Hindlimb muscle (tissue), 1 donor: ENCODE results near the gene IQGAP2. TPM values are rescaled to one million over a fixed set of nuclear protein-coding genes. Genes with fewer than 3 reads are reported as not detected.
A peak's percentile ranks its signal among the peaks of the same experiment; 100 is the strongest.

Source experiments
- DNase-seq: peaks from one replicate; pipeline ENCODE4 v3.0.0-alpha.2; 2013
- polyA plus RNA-seq: library from polyadenylated mRNA; unstranded; fragments of 120-200 nt; gene quantifications from one replicate; pipeline ENCODE4 v1.2.1, GENCODE V29; 2013; ENCODE audit not compliant: insufficient read length

IQGAP2 gene
- polyA plus RNA-seq, 1 donor: 6.6 TPM

GRCh38 chr5:76612942-76613341, 209.9 kb downstream of the IQGAP2 start:
- DNase-seq: no peak

DNA sequence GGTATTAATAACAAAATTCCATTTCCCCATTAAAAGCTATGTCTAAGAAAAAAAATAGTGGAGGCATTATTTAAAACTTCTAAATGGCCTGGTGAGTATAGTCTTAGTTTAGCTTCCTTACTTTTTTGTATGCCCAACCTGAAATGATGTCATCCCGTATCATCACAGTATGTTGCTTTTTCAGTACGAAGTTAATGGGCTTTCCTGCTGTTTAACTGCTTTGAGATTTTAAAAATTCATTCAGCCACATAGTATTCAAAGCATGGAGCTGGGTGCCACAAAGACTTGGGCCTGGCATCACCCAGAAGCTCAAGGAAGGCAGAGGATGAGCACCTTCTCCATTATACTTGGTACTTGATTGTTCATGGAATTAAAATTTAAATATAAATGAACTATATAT, 212.7 kb downstream of the IQGAP2 start:
- DNase-seq: no peak

DNA sequence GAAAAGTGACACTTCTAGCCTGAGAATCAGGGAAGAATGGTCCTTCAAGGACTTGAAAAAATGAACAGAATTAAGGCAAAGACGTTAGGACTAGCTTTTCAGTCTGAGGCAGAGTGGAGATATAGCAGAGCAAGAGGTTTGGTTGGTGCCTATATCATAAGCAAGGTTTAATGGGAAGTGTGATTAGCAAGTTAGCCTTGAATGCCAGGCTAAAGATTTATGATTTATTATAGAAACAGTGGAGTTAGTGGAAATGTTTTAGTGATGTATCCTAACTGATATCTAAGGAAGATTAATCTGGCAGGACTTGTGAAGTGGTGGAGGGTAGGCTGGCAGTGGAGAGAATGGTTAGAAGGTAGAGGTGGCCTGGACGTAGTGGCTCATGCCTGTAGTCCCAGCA, 213.1 kb downstream of the IQGAP2 start:
- DNase-seq: no peak

DNA sequence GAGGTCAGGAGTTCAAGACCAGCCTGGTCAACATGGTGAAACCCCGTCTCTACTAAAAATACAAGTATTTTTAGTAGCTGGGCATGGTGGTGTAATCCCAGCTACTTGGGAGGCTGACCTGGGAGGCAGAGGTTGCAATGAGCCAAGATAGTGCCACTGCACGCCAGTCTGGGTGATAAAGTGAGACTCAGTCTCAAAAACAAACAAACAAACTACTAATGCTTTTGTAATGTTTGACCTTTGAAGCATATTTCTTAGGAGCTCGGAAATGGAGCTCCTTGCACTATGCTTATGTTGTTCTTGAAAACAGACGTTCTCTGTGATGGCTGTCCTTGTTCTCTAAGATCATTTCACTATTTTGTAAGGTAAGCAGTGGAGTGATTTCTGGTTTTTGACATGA, 214.1 kb downstream of the IQGAP2 start:
- DNase-seq: no peak

GRCh38 chr5:76617675-76618074, 214.6 kb downstream of the IQGAP2 start:
- no peak for DNase-seq

DNA sequence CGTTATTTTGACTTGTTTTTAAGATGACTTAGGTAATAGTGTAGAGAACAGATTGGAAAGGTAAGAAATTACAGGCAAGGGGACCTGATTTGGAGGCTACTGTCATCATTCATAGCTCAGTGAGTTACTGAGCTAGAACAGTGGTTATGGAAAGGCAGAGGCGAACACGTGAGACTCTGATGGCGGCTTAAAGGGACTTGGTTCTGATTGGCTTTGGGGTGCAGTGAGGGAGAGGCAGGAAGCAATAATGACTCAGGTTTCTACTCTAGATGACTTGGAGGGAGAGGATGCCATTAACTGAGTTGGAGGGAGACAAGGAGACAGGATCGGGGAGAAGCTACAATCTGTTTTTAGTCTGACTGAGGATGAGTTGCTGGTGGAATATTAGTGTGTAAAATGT, 217.1 kb downstream of the IQGAP2 start:
- DNase-seq: no peak

DNA sequence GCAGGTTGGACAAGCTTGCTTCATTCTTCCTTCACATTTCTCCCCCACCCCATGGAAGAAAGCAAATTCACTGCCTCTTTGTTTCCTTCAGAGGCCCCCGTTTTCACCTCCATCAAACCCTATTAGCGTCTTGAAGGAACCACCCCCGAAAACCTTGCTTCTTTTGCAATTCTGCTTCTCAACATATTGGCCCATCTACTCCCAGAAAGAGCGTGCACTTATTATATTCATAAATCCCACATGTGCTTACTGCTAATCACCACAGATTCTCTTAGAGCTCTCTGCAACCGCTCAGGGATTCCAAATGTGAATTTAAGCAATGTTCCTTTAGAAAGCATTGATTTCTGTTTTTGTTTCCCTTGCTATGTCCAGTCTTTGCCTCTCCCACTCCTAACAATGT, 219.0 kb downstream of the IQGAP2 start:
- DNase-seq: no peak

DNA sequence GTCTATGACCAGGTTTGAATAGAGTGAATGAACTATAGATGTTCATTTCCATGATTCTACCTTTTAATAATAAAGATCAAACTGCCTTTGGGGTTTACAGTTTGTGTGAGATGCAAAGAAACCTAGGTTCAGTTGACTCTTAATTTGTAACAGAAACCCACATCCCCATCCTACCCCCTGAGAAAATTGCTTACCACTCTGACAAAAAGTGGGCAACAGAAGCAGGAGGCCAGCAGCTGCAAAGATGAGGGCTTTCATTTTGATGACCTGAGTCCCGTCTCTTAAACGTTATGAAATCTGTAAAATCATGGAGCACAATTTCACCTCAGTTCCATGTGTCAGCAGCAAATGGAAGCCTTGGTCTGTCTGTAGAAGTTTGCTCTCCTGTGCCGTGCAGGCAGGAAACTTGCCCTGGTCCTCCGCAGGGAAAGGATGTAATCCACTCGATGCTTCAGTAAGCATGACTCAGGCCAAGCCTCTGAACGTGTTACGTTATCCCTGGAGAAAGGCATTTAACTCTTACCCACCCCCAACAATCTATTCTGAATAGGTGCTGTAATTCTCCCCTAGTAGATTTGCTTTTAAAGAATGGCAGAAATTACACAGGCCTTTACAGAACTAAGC, 220.0 kb downstream of the IQGAP2 start, which contains the start of gene F2RL2:
TSS of gene F2RL2 (minus strand) at position 431 of the 624 bp plus-strand sequence. CDS start at position 258, 173 bp downstream.
- peak; percentile 28 for DNase-seq

DNA sequence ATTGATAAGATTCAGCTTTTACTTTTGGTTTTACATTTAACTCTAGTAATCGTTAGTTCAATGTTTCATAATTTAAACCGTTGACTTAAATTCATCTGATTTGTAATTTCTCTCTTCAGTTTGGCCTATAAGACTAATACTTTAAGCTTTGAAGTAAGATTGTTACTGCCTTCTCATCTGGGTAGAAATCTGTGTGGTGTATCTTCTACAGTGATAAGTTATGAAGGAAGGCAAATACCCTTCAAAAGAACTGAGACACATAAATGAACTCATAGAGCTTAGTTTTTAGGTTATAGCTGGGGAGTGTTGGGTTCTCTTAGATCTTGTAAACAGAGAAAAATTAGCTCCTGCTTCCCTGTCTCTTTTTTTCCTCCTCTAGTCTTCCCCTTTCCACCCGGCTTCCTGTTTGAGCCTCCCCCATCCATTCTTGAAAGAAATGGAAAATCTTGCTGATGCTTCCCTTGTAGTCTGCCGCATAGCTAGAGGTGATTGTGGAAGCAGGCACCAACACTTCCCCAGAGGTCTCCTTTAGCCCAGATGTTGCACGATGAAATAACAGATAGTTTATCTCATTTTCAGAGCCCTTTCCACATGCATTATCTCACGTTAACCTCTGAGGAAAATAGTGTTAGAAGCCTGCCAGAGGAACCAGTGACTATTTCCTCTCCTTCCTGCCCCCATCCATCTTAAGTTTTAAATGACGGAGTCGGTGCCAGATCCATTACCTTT, 222.2 kb downstream of the IQGAP2 start:
- no peak for DNase-seq

DNA sequence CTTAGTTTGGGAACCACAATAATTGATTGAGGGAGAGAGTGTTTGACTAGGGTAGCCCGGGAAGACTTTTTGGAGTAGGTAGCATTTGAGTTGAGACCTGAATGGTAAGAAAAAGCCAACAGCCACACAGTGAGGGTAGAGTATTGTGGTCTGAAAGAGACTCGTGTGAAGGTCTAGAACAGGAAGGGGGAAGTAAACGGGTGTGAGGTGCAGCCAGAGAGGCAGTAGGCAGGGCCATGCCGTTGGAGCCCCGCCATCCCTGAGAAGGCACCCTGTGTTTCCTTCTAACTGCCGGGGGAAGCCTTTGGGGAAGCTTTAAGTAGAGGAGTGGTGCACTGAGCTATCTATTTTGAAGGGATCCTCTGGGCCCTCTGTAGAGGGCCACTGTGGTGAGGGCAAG, 223.7 kb downstream of the IQGAP2 start:
- DNase-seq: no peak

DNA sequence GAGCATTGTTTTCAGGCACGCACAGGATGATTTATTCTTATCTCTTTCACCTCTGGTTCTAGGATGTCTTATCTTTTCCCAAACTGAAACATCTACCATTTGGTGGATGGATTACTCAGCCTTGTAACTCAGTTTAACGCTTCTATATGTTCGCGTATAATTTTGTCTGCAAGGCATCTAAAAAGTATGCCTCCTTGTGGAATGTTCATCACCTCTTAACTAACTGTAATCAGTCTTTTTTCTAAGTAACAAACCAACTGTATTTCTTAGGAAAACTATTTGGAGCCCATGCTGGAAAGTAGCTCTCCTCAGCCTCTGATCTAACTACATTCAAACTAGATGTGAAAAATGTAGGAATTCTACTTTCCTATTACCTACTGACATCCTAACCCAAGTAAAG, 231.6 kb downstream of the IQGAP2 start:
- DNase-seq: no peak

GRCh38 chr5:76637490-76637889, 234.4 kb downstream of the IQGAP2 start:
- no peak for DNase-seq

- DNase-seq: no peak
These were observed 235.4 kb downstream of the IQGAP2 start for GRCh38 chr5:76638479-76638878.

DNA sequence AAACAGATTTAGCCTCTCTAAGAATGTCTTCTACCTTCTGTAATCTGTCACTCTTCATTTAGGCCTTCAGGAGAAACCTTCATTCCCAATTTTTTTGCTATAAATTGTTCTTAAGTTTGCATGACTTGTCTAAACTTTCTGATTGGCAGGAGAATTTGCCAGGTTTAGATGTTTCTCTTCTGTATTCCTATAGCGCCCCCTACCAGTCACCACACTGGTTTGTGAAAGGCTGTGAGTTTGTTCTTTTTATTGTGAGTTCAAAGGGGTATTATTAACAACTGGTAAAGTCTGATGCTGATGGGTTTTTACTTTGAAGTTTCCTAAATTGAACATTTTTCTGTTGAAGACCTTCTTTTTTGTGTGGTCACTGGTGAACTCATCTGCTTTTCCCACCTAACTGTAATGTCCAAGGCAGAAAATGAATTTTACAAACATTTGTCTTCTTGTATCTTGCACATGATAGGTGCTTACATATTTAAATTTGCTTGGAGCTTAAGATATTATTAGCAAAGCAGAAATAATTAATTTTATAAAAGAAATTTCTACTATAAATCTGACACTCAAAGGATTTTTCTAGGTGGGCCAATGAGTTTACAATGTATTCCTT, 238.5 kb downstream of the IQGAP2 start:
- peak; percentile 53 for DNase-seq

DNA sequence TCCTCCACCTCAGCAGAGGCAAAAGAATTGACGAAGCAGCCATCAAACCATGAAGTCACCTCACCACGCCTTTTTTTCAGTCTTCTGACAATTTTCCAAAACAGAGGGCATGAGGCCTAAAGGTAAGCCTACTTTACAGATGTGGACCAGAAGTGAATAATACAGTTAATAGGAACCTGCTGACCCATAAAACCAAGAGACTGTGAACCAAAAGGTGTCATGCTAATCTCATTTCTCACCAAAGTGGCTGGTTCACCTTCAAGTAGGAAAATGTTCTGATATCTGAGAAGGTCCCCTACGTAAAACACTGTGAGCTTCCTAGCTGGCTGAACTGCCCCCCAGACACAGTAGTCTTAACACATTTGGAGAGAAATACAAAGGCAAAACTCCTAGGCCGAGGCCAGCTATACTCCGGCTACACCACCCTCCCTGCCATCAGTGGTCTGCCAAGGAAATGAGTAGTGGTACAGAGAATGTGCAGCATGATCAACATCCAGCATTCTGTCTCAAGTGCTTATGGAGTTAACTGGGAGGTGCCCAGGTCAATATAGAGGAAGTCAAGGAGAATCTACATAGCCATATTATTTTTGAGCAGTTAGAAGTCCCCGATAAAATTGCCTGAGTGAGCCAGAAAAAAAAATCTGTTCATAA, 239.4 kb downstream of the IQGAP2 start:
- DNase-seq: no peak

- no peak for DNase-seq
These were observed 240.3 kb downstream of the IQGAP2 start for GRCh38 chr5:76643371-76643770.

DNA sequence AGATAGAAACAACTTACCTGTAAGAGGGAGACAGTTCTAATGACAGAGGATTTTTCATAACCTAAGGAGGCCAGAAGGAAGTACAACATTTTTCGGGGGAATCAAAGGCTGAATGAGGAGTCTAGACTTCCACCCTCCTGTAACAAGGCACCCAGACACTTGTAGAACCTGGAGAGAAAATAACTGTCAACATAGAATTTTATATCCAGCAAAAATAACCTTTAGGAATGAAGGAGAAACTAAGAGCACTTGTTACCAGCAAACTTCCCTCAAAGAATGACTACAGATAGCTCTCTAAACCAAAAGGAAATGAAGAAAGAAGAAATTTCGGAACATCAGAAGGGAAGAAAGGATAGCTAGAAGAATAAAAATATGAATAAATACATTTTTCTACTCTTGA, 246.1 kb downstream of the IQGAP2 start:
- no peak for DNase-seq

DNA sequence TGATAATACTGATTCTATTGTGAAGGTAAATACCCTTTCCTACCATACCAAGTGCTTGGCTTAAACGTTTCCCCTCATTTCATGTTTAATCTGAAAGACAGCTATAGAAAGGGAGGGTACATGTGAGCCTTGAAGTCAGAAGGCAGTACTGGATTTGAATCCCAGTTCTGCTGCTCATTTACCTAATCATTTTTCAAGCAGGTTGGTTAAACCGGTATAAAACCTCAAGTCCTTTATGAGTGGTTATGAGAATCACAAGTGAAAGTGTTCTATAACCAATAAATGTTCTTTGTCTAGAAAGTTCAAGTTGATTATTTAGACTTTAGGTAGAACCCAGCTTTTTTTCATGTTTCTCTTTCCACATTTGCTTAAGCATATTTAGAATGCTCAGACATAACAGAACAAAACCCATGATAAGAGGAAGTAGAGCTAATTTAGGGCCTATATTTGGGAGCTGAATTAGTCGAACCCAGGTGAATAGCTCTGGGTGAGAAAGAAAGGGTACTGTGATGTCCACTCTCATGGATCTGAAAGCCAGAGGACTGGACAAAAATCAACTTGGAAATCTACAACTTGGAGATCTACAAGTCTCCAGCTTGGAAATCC, 249.8 kb downstream of the IQGAP2 start:
- no peak for DNase-seq

- no peak for DNase-seq
These were observed 254.0 kb downstream of the IQGAP2 start for GRCh38 chr5:76657091-76657490.

DNA sequence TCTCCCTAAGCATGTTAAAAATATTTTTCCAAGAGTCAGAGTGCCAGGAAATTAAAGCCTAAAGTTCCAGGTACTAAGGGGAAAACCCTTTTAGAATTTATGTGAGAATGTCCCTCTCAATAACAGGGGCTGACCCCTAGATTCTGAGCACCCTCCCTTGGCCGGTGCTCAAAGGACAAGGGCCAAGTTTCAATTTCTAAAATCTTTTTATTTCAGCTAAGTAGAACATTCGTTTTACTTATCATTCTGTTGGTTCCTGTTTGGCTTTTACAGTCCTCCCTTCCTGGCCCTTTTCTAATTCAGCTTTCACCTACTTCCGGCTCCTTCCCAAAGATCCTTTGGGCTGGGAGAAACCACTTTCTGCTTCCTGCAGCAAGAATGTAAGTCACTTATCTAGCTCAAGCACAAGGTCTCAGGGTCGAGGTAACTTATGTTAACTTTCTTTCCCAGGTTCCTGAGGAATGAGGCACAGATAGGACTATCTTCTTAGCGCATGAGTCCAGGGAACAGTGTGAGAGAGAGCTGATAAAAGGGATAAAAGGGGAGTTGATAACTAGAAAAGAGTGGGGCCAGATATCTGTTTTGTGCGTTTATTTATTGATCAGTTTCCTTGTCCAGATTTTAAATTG, 254.7 kb downstream of the IQGAP2 start:
- DNase-seq: no peak

- DNase-seq: no peak
These were observed 257.3 kb downstream of the IQGAP2 start for GRCh38 chr5:76660360-76660759.

GRCh38 chr5:76662521-76662920, 259.4 kb downstream of the IQGAP2 start:
- no peak for DNase-seq

DNA sequence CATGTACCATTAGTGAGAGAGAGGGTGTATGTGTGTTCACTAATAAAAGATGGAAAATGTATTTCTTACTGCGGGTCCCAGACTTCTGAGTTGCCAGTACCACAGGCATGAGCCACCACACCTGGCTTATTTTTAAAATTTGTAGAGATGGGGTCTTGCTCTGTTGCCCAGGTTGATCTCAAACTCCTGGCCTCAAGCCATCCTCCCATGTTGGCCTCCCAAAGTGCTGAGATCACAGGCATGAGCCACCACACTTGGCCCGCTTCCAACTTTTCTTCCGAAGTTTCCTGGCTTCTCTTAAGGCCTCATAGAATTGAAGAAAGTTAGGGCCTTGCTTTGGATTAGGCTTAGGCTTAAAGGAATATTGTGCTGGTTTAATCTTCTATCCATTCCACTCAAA, 260.5 kb downstream of the IQGAP2 start:
- no peak for DNase-seq
